Ectodermal cell (in vitro differentiated cells): ENCODE measurements around the gene LRRC42.

Experiments
- H3K27ac ChIP-seq: 2 replicates; pipeline ENCODE4 v1.7.0; 2013; ENCODE audit warnings: mild to moderate bottlenecking, low read depth, low read length; ENCODE audit not compliant: insufficient read depth, poor library complexity, severe bottlenecking
- H3K27me3 ChIP-seq: 2 replicates; pipeline ENCODE4 v1.7.0; 2013; ENCODE audit warnings: mild to moderate bottlenecking, low read length; ENCODE audit not compliant: insufficient read depth, control insufficient read depth, poor library complexity, severe bottlenecking
- H3K36me3 ChIP-seq: one replicate; pipeline ENCODE4 v1.7.0; 2013; ENCODE audit warnings: low read length; ENCODE audit not compliant: control insufficient read depth, insufficient read depth
- H3K4me1 ChIP-seq: one replicate; pipeline ENCODE4 v1.7.0; 2013; ENCODE audit warnings: low read length; ENCODE audit not compliant: control insufficient read depth, insufficient read depth
- H3K4me3 ChIP-seq: 2 replicates; pipeline ENCODE4 v1.7.0; 2013; ENCODE audit warnings: low read depth, low read length, control low read depth; ENCODE audit not compliant: insufficient read depth
- H3K9me3 ChIP-seq: 2 replicates; pipeline ENCODE4 v1.7.0; 2013; ENCODE audit warnings: mild to moderate bottlenecking, low read length, moderate library complexity; ENCODE audit not compliant: control insufficient read depth
- WGBS, 2 experiments: methylation state at CpG; one replicate each; pipeline ENCODE4 v1.1.7; 2013; ENCODE audit warnings: missing lambda C conversion rate in 2 of 2; 5-methylcytosine and 5-hydroxymethylcytosine counted together

The LRRC42 gene

DNA sequence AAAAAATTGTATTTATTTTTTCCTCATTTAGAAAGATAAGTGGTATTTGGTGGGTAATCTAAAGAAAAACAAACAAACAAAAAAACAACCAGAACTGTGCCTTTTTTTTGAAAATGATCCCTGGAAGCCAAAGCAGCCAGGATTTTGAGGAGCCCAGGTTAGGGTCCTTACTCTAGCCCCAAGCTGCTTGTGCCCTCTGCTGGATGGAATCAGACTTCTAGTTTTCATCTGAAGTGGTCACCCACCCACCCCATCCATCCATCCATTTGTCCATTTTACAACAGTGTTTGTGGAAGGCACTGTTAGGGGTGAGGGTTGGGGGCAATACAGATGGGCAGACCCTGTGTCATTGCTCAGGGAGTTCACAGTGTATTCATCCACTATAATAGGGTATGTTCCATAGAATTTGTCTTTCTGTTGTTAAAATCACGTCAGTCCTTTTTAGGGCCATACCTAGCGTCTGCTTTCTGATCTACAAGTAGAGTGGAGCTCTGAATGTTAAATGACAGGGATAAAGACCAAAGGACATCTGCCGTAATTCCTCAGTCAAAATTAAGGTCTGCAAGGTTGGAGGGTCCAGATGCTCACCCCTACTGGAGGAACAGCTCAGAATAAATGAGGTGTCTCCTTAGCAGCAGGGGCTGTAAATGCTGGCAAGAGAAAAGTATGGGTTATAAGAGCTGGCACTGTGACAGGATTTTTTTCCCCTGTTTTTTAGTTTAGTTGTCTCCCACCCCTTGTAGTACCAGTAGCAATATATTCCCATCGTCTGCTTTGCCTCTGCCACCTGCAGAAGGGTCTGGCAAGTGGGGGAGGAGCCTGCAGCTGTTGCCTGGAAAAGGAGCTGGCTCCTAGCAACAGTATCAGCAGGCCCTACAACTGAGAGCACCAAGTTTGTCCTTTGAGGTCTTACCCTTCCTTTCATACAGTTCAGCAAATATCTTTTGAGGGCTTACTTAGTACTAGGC lies 3.2 kb downstream of the LRRC42 start:
- Histone ChIP-seq H3K4me1 (peaks cover 10% of the 10 kb centered on the region), H3K4me3 (no peak overlapping the region), H3K27ac (no peak overlapping the region), H3K27me3 (no peaks in the 10 kb centered on the region), H3K9me3 (no peaks in the 10 kb centered on the region), H3K36me3 (peaks cover 18% of the 10 kb centered on the region)
- 89 to 90% methylated on average over 4 of the region's 4 CpGs for WGBS, 2 experiments

DNA sequence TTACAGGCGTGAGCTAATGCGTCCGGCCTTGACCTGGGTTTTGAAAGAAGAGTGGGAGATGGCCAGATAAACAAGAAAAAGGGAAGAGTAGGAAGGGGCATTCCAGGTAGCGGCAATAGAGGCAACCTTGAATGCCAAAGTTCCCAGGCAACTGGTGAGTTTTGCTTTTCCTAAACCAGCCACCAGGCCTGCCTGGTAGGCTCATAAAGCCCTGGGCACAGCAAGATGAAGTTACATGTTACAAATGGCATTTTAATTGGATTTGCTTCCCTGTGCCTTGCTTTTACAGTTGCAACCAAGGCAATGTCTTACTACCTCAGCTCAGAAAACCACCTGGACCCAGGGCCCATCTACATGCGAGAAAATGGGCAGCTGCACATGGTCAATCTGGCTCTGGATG lies 5.5 kb downstream of the LRRC42 start:
- no peaks in the 10 kb centered on the region for H3K9me3 ChIP-seq
- no peak overlapping the region for H3K27ac ChIP-seq
- peaks cover 6% of the 10 kb centered on the region for H3K4me1 ChIP-seq
- H3K4me3 ChIP-seq: no peak overlapping the region
- H3K36me3 ChIP-seq: peaks cover 26% of the 10 kb centered on the region
- no peaks in the 10 kb centered on the region for H3K27me3 ChIP-seq
- WGBS, 2 experiments: 92 to 96% methylated on average over 5 of the region's 5 CpGs

DNA sequence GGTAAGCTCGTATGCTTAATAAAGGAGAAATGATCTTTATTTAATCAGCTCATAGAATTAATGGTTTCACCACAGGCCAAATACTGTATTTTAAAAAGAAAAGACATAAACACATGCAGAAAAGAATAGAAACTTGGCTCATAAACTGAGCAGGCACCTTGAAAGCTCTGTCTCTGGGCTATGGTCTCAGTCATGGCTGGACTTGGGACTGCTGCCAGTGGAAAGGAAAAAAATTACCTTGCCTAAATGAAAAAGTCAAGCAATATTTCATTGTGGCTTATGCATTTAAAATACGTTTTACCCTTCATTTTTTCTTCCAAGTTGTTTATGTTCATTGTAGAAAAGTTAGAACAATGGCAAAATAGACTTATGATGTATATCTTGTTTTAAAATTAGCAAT lies 8.0 kb downstream of the LRRC42 start:
- 100% methylated on average over 2 of the region's 2 CpGs; no CpG with 5 or more reads in 1 of the 2 experiments for WGBS, 2 experiments
- H3K9me3 ChIP-seq: no peaks in the 10 kb centered on the region
- H3K4me1 ChIP-seq: no peaks in the 10 kb centered on the region
- no peaks in the 10 kb centered on the region for H3K27me3 ChIP-seq
- H3K27ac ChIP-seq: no peak overlapping the region
- peaks cover 27% of the 10 kb centered on the region for H3K36me3 ChIP-seq
- no peak overlapping the region for H3K4me3 ChIP-seq

DNA sequence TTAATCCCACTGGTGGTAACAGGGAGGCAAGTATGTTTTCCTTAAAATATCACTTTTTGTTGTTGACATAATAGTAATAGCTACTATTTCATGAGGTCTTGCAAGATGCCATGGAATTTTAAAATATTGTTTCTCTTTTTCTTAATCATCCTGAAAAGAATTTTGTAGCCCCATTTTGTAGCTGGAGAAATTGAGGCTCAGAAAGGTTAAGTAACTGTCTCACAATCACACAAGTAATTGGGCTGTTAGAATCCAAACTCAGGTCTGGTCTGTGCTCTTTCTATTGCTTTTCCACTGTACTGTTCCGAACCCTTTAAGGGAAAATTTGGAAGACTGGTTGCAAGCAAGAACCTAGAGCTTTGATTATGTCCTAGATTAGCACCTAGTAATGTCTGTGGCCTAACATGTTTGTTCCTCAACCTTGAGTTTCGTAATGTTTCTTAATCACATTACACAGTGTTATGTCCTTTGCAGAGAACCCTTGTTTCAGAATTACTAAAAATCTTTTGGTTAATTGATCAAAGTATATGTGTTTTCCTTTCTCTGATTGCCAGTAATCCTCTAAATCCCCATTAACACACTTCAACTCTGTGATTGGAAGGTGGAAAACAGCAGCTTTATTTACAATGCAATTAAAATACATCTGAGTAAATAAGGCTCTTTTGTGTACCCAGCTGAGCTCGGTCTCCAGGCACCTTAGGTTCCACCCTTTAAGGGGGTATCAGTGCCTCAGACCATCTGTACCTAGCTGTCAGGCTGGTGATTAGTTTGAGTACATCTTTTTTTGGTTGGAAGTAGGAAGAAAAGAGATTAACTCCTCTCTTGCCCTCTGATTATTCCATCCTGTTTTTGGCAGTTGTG lies 10.4 kb downstream of the LRRC42 start:
- 71 to 83% methylated on average over 2 to 3 of the region's 3 CpGs for WGBS, 2 experiments
- no peaks in the 10 kb centered on the region for H3K4me1 ChIP-seq
- no peaks in the 10 kb centered on the region for H3K9me3 ChIP-seq
- peaks cover 44% of the 10 kb centered on the region for H3K36me3 ChIP-seq
- no peaks in the 10 kb centered on the region for H3K27me3 ChIP-seq
- H3K27ac ChIP-seq: no peak overlapping the region
- no peak overlapping the region for H3K4me3 ChIP-seq

DNA sequence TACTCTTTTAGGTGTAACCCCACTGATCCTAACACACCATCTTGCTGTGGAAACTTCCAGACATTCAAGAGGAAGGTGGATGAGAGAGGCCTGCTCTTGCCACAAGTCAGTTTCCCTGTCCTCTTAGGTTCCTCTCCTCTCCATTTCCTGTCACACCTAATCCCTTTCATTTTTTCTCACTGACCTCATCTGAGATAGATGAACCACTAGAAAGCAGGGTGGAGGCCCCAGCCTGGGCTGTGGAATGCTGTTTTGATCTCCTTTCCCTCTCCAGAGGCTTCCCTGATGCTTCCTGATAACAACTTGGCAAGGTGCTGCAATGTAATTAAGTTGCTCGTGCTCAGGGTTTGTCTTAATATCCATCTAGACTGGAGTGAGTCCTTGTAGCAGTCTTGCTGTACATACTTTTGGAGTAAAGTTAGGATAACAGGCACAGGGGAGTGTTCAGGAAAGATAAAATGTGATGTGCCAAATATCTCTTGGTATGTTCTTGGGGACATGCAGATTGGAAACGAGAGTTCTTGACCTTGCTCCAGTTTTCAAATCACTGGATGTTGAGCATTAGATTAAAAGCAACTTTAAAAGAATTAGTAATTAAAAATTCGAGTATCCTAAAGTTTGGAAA lies 11.2 kb downstream of the LRRC42 start:
- 89 to 92% methylated on average over 3 of the region's 3 CpGs for WGBS, 2 experiments
- Histone ChIP-seq H3K36me3 (peaks cover 37% of the 10 kb centered on the region), H3K4me3 (no peak overlapping the region), H3K4me1 (no peaks in the 10 kb centered on the region), H3K27me3 (no peaks in the 10 kb centered on the region), H3K9me3 (no peaks in the 10 kb centered on the region), H3K27ac (no peak overlapping the region)

DNA sequence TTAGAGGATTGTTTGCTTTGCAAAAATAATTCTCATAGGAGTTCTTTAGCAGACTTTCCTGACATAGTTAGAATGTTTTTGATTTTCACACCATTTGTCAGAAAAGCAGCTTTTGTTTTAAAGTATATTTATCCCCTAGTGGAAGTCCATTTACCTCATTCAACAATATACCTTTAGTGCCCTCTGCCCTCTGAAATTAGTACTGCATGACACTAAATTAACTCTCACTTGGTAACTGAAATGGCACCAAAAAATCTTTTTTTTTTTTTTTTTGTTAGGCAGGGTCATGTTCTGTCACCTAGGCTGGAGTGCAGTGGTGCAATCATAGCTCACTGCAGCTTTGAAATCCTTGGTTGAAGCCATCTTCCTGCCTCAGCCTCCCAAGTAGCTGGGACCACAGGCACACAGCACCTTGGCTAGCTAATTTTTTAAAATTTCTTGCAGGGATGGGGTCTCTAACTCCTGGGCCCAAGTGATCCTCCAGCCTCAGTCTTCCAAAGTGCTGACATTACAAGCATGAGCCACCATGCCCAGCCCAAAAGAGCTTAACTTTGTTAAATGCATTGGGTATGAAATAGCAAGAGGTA lies 13.6 kb downstream of the LRRC42 start:
- no peaks in the 10 kb centered on the region for H3K27me3 ChIP-seq
- H3K27ac ChIP-seq: no peak overlapping the region
- no peak overlapping the region for H3K4me3 ChIP-seq
- H3K9me3 ChIP-seq: no peaks in the 10 kb centered on the region
- H3K4me1 ChIP-seq: no peaks in the 10 kb centered on the region
- peaks cover 28% of the 10 kb centered on the region for H3K36me3 ChIP-seq

DNA sequence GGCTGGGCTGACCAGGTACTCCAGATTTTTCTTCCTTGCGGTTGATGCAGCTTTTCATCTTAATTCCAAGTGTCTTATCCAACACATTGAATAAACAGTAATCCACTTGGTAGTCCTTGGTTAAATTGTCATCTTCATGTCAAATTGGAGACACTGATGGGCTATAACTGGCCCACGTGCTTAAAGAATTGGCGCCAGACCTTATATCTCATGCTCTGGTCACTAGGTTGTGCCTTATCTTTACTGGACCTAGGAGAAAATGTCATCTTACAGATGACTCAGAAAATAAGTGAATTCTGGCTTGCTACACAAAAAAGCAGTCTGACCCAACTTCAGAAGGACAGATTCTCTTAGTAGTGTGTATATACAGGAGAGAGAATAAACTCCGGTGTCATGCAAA lies 16.2 kb downstream of the LRRC42 start:
- Histone ChIP-seq H3K27ac (no peak overlapping the region), H3K9me3 (no peaks in the 10 kb centered on the region), H3K4me1 (no peaks in the 10 kb centered on the region), H3K36me3 (peaks cover 33% of the 10 kb centered on the region), H3K27me3 (no peaks in the 10 kb centered on the region), H3K4me3 (no peak overlapping the region)
- WGBS, 2 experiments: 93 to 97% methylated on average over 4 of the region's 4 CpGs

DNA sequence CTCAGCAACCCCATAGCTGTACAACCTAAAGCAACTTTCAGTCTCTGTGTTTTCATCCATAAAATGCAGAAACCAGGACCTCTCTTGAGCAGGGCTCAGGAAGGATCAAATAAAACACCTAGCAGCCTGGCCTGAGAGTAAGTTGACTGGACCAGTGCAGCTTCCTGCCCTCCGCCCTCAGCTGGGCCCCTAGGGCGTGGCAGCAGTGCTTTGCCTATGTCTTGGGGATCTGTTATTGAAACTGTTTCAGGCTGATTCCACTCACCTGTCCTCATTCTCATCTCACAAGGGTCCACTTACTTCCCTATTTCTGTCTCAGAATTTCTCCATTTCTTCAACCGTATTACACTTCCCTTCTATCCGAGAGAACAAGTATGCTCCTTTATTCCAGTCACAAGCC lies 17.3 kb downstream of the LRRC42 start:
- no peaks in the 10 kb centered on the region for H3K27me3 ChIP-seq
- no peak overlapping the region for H3K4me3 ChIP-seq
- H3K36me3 ChIP-seq: peaks cover 43% of the 10 kb centered on the region
- 93 to 94% methylated on average over 4 of the region's 4 CpGs for WGBS, 2 experiments
- no peaks in the 10 kb centered on the region for H3K9me3 ChIP-seq
- no peaks in the 10 kb centered on the region for H3K4me1 ChIP-seq
- no peak overlapping the region for H3K27ac ChIP-seq

DNA sequence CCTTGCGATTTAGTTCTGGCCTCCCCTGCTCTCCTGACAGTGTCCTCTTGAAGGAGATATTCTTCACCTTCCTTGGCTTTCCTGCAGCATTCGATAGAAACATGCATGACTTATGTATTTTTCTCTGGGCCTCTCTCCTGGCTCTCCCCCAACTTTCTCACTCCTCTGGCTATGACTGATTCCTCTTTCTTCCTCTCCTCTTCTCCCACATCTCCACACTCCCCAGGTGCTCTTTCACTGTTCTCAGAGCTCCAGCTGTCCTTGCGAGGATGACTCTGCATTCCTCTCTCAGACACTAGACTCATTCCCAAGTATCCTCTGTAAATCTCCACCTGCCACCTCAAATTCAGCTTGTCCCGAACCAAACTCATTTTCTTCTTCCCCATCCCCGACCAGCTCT lies 18.0 kb downstream of the LRRC42 start:
- Histone ChIP-seq H3K36me3 (peaks cover 46% of the 10 kb centered on the region), H3K4me3 (no peak overlapping the region), H3K4me1 (no peaks in the 10 kb centered on the region), H3K9me3 (no peaks in the 10 kb centered on the region), H3K27ac (no peak overlapping the region), H3K27me3 (no peaks in the 10 kb centered on the region)
- WGBS, 2 experiments: 79 to 85% methylated on average over 5 of the region's 5 CpGs
